Mucosa of stomach (tissue), 1 donor: Measurements from ENCODE around the gene ELOVL2.

Source experiments
- H3K27me3 ChIP-seq: one replicate; pipeline ENCODE4 v1.7.0; 2013; ENCODE audit warnings: mild to moderate bottlenecking, low read length; ENCODE audit not compliant: control insufficient read depth, insufficient read depth
- H3K36me3 ChIP-seq: one replicate; pipeline ENCODE4 v1.7.0; 2013; ENCODE audit warnings: low read length; ENCODE audit not compliant: control insufficient read depth, insufficient read depth
- H3K4me1 ChIP-seq: one replicate; pipeline ENCODE4 v1.7.0; 2013; ENCODE audit warnings: mild to moderate bottlenecking, low read length; ENCODE audit not compliant: control insufficient read depth, insufficient read depth
- H3K4me3 ChIP-seq: one replicate; pipeline ENCODE4 v1.7.0; 2013; ENCODE audit warnings: low read length
- H3K9ac ChIP-seq: one replicate; pipeline ENCODE4 v1.7.0; 2013; ENCODE audit warnings: mild to moderate bottlenecking, low read length, moderate library complexity
- H3K9me3 ChIP-seq: one replicate; pipeline ENCODE4 v1.7.0; 2013; ENCODE audit warnings: mild to moderate bottlenecking, low read length, moderate library complexity; ENCODE audit not compliant: control insufficient read depth
- donor health status: Pancreatic carcinoma.

The ELOVL2 gene

DNA sequence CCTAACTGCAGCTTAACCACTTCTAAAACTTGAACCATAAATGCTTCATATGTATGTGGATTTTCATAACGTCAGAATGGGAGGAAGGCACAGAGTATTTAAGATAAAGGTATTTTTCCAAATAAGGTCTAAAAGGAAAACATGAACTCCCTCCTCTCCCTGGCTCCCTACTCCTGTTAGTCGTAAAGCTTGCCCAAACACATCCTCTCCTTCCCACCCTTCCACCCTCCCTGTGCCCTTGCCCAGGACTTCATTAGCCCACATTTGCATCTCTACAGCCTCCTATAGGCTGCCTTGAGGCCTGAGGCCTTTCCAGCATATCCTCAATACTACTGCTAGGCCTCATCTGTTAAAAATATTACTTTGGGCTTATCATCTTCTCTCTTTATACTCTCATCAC, 32.4 kb upstream of the ELOVL2 start:
- Histone ChIP-seq H3K36me3 (no peaks in the 10 kb centered on the region), H3K9me3 (no peaks in the 10 kb centered on the region), H3K4me3 (no peak overlapping the region), H3K27me3 (no peaks in the 10 kb centered on the region), H3K9ac (no peak overlapping the region), H3K4me1 (no peaks in the 10 kb centered on the region)

DNA sequence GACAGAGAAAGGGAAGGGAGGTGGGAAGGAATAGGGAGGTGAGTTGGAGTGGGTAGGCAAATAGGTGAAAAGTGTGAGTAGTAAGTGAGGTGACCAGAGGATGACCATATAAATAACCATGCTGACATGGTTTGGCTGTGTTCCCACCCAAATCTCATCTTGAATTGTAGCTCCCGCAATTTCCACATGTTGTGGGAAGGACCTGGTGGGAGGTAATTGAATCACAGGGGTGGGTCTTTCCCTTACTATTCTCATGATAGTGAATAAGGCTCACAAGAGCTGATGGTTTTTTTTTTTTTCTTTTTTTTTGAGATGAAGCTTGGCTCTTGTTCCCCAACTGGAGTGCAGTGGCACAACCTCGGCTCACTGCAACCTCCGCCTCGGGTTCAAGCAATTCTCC, 28.0 kb upstream of the ELOVL2 start:
- H3K4me1 ChIP-seq: peaks cover 8% of the 10 kb centered on the region

DNA sequence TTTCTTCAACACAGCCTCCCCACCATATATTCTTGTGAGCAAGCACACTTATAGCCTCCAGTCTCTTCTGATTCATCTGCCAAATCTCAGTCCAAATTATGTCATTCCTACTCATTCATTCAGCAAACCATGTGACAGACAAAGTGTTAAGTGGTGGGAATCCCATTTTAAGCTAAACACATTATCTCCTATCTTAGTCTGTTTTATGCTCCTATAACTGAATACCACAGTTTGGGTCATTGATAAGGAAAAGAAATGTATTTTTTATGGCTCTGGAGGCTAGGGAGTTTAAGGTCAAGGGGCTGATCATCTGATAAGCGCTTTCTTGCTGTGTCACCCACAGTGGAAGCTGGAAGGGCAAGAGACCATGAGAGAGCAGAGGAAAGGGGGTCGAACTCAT, 25.7 kb upstream of the ELOVL2 start:
- H3K27me3 ChIP-seq: peaks cover 4% of the 10 kb centered on the region
- H3K9me3 ChIP-seq: no peaks in the 10 kb centered on the region
- no peaks in the 10 kb centered on the region for H3K36me3 ChIP-seq
- H3K4me3 ChIP-seq: no peak overlapping the region
- peaks cover 8% of the 10 kb centered on the region for H3K4me1 ChIP-seq
- no peak overlapping the region for H3K9ac ChIP-seq

More for the DNA sequence above, 28.0 kb upstream of the ELOVL2 start:
- H3K27me3 ChIP-seq: peaks cover 4% of the 10 kb centered on the region
- no peak overlapping the region for H3K4me3 ChIP-seq
- H3K36me3 ChIP-seq: no peaks in the 10 kb centered on the region
- no peaks in the 10 kb centered on the region for H3K9me3 ChIP-seq
- H3K9ac ChIP-seq: no peak overlapping the region

DNA sequence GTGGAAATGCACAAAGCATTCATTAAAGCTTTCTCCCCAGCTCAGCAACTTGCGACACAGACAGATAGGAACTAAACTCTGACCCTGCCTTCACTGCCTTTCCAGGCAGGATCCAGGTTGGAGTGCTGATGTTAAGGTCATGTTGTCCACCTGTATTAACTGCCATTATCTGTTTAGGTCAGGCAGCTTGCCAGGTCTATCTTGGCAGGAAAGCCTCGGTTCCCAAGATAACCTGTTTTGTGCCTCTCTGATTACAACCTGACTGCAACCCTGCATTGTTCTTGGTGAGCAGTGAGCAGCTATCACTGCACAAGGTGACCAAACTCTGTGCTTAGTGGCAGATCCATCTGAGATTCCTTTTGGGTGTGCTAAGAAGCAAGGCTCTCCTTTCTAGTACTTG, 23.2 kb upstream of the ELOVL2 start:
- no peaks in the 10 kb centered on the region for H3K9me3 ChIP-seq
- no peak overlapping the region for H3K9ac ChIP-seq
- H3K27me3 ChIP-seq: peaks cover 4% of the 10 kb centered on the region
- no peaks in the 10 kb centered on the region for H3K36me3 ChIP-seq
- no peak overlapping the region for H3K4me3 ChIP-seq
- peaks cover 8% of the 10 kb centered on the region for H3K4me1 ChIP-seq

DNA sequence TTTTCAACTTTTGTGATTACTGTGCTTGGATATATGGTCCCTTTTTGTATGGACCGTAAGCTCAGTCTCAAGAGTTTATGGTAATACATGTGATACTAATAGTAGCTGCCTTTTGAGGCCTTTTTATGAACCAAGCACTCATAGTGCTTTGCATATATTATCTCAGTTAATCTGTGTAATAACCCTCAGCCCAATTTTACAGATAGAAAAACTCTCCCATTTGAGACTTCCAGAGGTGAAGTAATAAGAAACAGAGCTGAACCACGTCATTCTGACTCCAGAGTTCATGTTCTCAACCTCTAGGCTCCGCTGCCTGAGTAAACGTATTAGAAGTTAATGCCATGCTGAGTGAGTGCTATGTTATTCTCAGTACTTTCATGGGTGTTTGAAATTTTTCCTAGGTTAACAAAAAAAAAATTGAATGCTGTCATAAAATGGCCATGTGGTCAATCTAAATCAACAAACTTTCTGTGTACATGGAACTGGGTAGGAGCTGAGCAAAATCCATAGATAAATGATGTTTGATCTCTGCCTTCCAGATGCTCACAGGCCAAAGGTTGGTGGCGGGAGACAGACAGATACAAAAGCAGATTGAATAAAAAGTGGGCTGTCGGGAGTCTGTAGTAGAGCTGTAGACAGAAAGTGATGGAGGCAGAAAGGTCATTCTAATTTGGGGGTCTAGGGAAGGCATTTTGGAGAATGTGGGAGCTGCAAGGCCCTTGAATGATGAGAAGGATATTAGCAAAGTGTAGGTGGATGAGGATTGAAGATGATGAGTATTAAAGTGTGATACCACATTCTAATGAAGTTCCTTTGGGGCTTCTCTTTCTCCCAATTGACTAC, 22.6 kb upstream of the ELOVL2 start:
- no peaks in the 10 kb centered on the region for H3K36me3 ChIP-seq
- H3K4me1 ChIP-seq: peaks cover 8% of the 10 kb centered on the region
- no peaks in the 10 kb centered on the region for H3K9me3 ChIP-seq
- peaks cover 4% of the 10 kb centered on the region for H3K27me3 ChIP-seq
- no peak overlapping the region for H3K4me3 ChIP-seq
- no peak overlapping the region for H3K9ac ChIP-seq

DNA sequence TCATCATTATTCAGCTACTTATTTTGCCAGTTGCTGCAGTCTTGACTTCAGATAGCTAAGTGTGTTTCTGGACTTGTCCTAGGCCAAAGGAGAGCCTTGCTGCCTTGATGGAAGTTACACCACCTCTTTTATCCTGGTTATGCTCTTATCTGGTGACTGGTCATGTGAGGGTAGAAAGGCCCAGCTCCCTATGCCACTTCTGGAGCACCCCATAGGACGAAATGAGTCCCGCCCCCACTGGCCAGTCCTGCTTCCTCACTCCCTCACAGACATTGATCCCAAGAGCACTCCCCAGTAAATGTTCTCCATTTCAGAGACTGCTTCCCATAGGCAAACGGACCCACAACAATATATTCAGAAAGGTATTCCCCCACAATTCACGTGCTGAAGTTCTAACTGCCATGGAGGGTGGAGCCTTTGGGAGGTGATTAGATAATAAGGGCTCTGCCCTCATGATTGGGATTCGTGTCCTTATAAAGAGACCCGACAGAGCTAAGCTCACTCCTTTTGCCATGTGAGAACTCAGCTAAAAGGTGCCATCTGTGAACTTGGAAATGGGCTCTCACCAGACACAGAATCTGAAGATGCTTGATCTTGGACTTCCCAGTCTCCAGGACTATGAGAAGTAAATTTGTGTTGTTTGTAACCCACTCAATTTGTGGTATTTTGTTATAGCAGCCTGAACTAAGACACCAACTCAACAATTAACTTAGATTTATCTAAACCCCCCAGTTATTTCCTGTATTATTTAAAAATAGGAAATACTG, 21.5 kb upstream of the ELOVL2 start:
- peaks cover 4% of the 10 kb centered on the region for H3K27me3 ChIP-seq
- H3K9ac ChIP-seq: no peak overlapping the region
- no peaks in the 10 kb centered on the region for H3K36me3 ChIP-seq
- H3K9me3 ChIP-seq: no peaks in the 10 kb centered on the region
- H3K4me3 ChIP-seq: no peak overlapping the region
- peaks cover 8% of the 10 kb centered on the region for H3K4me1 ChIP-seq

DNA sequence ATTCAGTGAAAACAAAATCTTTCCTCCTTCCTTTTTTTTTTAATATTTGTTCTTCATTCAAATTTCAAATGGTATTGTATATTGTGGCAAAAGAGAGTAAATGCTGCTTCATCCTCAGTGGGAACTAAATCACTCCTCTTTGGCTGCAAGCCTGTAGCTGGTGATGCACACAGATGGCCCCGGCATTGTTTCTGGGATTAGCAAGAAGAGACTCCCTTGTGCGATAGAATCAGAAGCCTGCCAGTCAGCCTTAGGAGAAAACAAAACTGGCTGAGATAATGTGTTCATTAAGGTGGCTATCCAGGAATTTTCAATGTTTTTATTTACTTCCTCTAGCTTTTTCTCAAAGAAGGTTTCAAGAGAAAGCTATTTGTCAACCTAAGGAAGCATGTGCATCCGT, 20.7 kb upstream of the ELOVL2 start:
- H3K4me3 ChIP-seq: no peak overlapping the region
- peaks cover 2% of the 10 kb centered on the region for H3K27me3 ChIP-seq
- H3K4me1 ChIP-seq: peaks cover 8% of the 10 kb centered on the region
- no peak overlapping the region for H3K9ac ChIP-seq
- no peaks in the 10 kb centered on the region for H3K36me3 ChIP-seq
- no peaks in the 10 kb centered on the region for H3K9me3 ChIP-seq

DNA sequence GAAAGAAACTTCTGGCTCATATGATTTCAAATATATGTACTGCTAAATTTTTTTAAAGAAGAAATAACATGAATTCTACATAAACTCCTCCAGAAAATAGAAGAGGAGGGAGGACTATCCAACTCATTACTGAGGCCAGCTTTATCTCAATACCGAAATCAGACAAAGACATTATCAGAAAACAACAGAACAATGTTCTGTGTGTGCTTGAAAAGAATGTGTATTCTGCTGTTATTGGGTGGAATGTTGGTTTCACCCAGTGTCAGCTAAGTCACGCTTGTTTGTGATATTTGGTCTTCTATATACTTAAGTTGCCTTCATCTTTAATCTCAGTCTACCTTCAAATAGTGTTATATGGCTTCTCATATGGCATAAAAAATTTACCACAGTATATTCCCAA, 18.6 kb upstream of the ELOVL2 start:
- Histone ChIP-seq H3K36me3 (no peaks in the 10 kb centered on the region), H3K4me3 (no peak overlapping the region), H3K9ac (no peak overlapping the region), H3K9me3 (no peaks in the 10 kb centered on the region), H3K27me3 (no peaks in the 10 kb centered on the region), H3K4me1 (peaks cover 7% of the 10 kb centered on the region)

DNA sequence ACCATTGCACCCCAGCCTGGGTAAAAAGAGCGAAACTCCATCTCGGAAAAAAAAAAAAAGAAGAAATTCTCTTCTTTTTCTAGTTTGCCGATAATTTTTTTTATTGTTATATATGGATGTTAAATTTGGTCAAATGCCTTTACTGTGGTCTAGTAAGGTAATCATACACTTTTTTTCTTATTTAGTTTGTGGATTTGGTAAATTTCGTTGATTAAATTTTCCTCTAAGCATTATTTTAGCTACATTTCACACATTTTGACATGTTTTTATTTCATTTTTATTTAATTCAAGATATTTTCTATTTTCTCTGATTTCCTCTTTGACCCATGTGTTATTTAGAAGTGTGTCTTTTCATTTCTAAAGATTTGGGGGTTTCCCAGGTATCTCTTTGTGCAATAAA, 18.0 kb upstream of the ELOVL2 start:
- H3K4me1 ChIP-seq: peaks cover under 1% of the 10 kb centered on the region
- H3K27me3 ChIP-seq: no peaks in the 10 kb centered on the region
- H3K4me3 ChIP-seq: no peak overlapping the region
- no peak overlapping the region for H3K9ac ChIP-seq
- no peaks in the 10 kb centered on the region for H3K36me3 ChIP-seq
- H3K9me3 ChIP-seq: no peaks in the 10 kb centered on the region

DNA sequence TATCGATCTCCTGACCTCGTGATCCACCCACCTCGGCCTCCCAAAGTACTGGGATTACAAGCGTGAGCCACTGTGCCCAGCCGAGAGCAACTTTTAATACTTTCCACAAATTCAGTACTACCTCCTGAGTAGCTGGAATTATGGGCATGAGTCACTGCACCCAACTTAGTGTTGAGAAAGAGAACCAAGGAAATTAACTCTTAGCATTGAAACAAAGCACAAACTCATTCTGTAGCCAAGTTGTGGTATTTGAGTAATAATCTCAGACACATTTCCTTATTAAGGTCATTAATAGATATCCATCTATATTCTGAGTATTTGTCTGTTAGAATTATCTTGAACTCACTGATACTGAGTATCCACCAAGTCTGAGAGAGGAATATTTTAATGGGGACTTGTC, 14.3 kb upstream of the ELOVL2 start:
- Histone ChIP-seq H3K4me1 (no peaks in the 10 kb centered on the region), H3K27me3 (no peaks in the 10 kb centered on the region)

DNA sequence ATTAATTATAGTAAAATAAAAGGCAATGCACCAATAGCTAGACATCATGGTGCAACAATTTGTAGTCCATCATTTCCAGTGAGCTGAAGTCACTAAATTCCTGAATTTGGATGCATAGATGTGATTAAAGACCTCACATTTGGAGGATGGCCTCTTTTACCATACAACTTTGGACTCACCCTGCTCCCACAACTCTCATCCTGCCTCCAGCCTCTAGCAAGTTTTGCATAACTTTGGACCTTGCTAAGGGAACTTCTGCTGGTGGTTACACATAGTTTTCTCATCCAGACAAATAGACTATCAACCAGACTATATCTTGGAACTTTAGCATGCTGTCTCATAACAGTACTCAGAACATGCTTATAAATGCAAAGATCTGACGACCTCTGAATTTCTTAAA, 12.8 kb upstream of the ELOVL2 start:
- H3K9me3 ChIP-seq: no peaks in the 10 kb centered on the region
- no peak overlapping the region for H3K9ac ChIP-seq
- H3K4me1 ChIP-seq: no peaks in the 10 kb centered on the region
- no peaks in the 10 kb centered on the region for H3K27me3 ChIP-seq
- no peak overlapping the region for H3K4me3 ChIP-seq
- no peaks in the 10 kb centered on the region for H3K36me3 ChIP-seq

More for the DNA sequence above, 14.3 kb upstream of the ELOVL2 start:
- Histone ChIP-seq H3K9me3 (no peaks in the 10 kb centered on the region), H3K36me3 (no peaks in the 10 kb centered on the region), H3K9ac (no peak overlapping the region), H3K4me3 (no peak overlapping the region)

DNA sequence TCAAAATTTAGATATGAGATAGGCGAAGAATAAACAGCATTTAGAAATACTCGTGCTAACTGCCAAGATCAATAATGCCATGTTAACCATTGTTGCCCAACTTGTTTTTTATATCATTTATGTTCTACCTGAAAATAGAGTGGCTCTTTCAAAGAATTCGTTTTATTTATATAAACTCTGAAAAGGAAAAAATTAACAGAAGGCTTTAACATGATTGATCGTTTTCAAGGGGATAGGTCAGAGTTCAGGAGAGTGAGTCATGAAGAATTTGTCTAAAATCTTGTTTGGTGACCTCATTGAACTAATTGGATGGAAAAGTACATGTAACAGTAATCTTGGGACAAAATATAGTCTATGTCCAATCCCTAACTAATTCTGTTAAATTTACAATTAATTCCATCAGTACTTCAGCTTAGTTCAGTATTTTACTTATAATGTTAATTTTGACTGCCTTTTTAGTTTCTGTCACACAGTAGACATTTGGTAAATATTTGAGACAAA, 11.1 kb upstream of the ELOVL2 start:
- Histone ChIP-seq H3K9me3 (no peaks in the 10 kb centered on the region), H3K4me1 (no peaks in the 10 kb centered on the region), H3K9ac (no peak overlapping the region), H3K4me3 (no peak overlapping the region), H3K36me3 (no peaks in the 10 kb centered on the region), H3K27me3 (no peaks in the 10 kb centered on the region)
